OCI-LY3 (cell line): ENCODE results near the gene ARL6IP6.

Experiments used
- H2AFZ ChIP-seq: fragments of 200-600, 300-600 bp; shearing (Covaris generic); 2 replicates; pipeline ENCODE4 v1.6.0; 2014; ENCODE audit warnings: antibody characterized with exemption, low read depth, low read length
- H3K27ac ChIP-seq: fragments of 200-600, 300-600 bp; sonication (generic); 2 replicates; pipeline ENCODE4 v1.5.1; 2014; ENCODE audit warnings: mild to moderate bottlenecking, low read length, moderate library complexity, mixed read lengths
- H3K27me3 ChIP-seq: fragments of 200-600, 300-600 bp; sonication (generic); 2 replicates; pipeline ENCODE4 v1.6.1; 2014; ENCODE audit warnings: low read depth, low read length, mixed read lengths
- H3K36me3 ChIP-seq: fragments of 200-600, 300-600 bp; sonication (generic); replicated peaks from 2 replicates; pipeline ENCODE3; 2014; ENCODE audit warnings: low read depth, low read length, mixed read lengths
- H3K4me1 ChIP-seq: fragments of 300-600, 200-600 bp; sonication (generic); 2 replicates; pipeline ENCODE4 v1.6.1; 2014; ENCODE audit warnings: low read length, mixed read lengths
- H3K4me2 ChIP-seq: fragments of 200-600, 300-600 bp; sonication (generic); 2 replicates; pipeline ENCODE4 v1.6.1; 2014; ENCODE audit warnings: low read length, mixed read lengths
- H3K4me3 ChIP-seq: fragments of 300-600, 200-600 bp; sonication (generic); 2 replicates; pipeline ENCODE4 v1.5.1; 2014; ENCODE audit warnings: antibody characterized with exemption, mild to moderate bottlenecking, low read length, moderate library complexity
- H3K79me2 ChIP-seq: fragments of 300-600, 200-600 bp; shearing (Covaris generic); 2 replicates; pipeline ENCODE4 v1.6.1; 2014; ENCODE audit warnings: mild to moderate bottlenecking, low read length, mixed read lengths
- H3K9ac ChIP-seq: fragments of 300-600, 200-600 bp; shearing (Covaris generic); 2 replicates; pipeline ENCODE4 v1.6.0; 2014; ENCODE audit warnings: mild to moderate bottlenecking, low read length, moderate library complexity
- H3K9me3 ChIP-seq: fragments of 200-600, 300-600 bp; shearing (Covaris generic); 2 replicates; pipeline ENCODE4 v1.6.1; 2014; ENCODE audit warnings: low read length, mixed read lengths; ENCODE audit not compliant: insufficient read depth
- H4K20me1 ChIP-seq: fragments of 200-600, 300-600 bp; sonication (generic); 2 replicates; pipeline ENCODE4 v1.6.1; 2016; ENCODE audit warnings: low read length, mixed read lengths; ENCODE audit not compliant: insufficient read depth
- CTCF ChIP-seq: fragments of 200-600, 300-600 bp; sonication (generic); IDR thresholded peaks from 2 replicates; pipeline ENCODE4 v1.5.1; 2014; ENCODE audit warnings: antibody characterized with exemption, low read length, low read depth
- EZH2phosphoT487 ChIP-seq: fragments of 200-600 bp; shearing (Covaris generic); IDR thresholded peaks from 2 replicates; pipeline ENCODE4 v1.6.1; 2018; ENCODE audit warnings: antibody characterized with exemption, mixed run types, low read depth

Gene ARL6IP6

GRCh38 chr2:152718076-152718908 lies at the start of gene ARL6IP6:
TSS of gene ARL6IP6 (plus strand) at chr2:152718620. CDS start at chr2:152718625, 5 bp downstream.
- Histone ChIP-seq H2AFZ (peak within 1 kb of the TSS; percentile 76), H3K9ac (peak within 1 kb of the TSS; percentile 98), H3K4me3 (peak within 1 kb of the TSS; percentile 96), H3K4me1 (peaks cover 24% of the 10 kb centered on the region), H3K27ac (peak within 1 kb of the TSS; percentile 88), H3K27me3 (no peaks in the 10 kb centered on the region), H3K36me3 (peaks cover 46% of the 10 kb centered on the region), H3K79me2 (peaks cover 83% of the 10 kb centered on the region), H3K9me3 (no peaks in the 10 kb centered on the region), H3K4me2 (peak within 1 kb of the TSS; percentile 93), H4K20me1 (peaks cover 51% of the 10 kb centered on the region)
- no peak for TF ChIP-seq CTCF

- H3K27me3 ChIP-seq, result no peaks in the 10 kb centered on the region
- no peaks in the 10 kb centered on the region for H3K79me2 ChIP-seq
- TF ChIP-seq EZH2phosphoT487 (no peak), CTCF (no peak)
- no peak overlapping the region for H2AFZ ChIP-seq
- H3K9ac ChIP-seq, result no peak overlapping the region
- no peak overlapping the region for H3K4me2 ChIP-seq
- no peaks in the 10 kb centered on the region for H3K9me3 ChIP-seq
- H3K4me3 ChIP-seq, result no peak overlapping the region
- H3K36me3 ChIP-seq, result peaks cover 65% of the 10 kb centered on the region
- H3K27ac ChIP-seq, result no peak overlapping the region
- no peaks in the 10 kb centered on the region for H3K4me1 ChIP-seq
- no peaks in the 10 kb centered on the region for H4K20me1 ChIP-seq
Observed at GRCh38 chr2:152674334-152674733, 44.1 kb upstream of the ARL6IP6 start.

GRCh38 chr2:152676461-152676860 lies 42.0 kb upstream of the ARL6IP6 start:
- TF ChIP-seq CTCF, result no peak
- no peak for TF ChIP-seq EZH2phosphoT487
- Histone ChIP-seq H3K9ac (no peak overlapping the region), H3K4me1 (peaks cover 2% of the 10 kb centered on the region), H3K27ac (no peak overlapping the region), H3K4me3 (no peak overlapping the region), H4K20me1 (no peaks in the 10 kb centered on the region), H3K27me3 (no peaks in the 10 kb centered on the region), H3K36me3 (peaks cover 63% of the 10 kb centered on the region), H2AFZ (no peak overlapping the region), H3K9me3 (no peaks in the 10 kb centered on the region), H3K79me2 (no peaks in the 10 kb centered on the region; the same call in 1 of the 2 replicates), H3K4me2 (no peak overlapping the region)

GRCh38 chr2:152678808-152679207 lies 39.6 kb upstream of the ARL6IP6 start:
- H3K4me3 ChIP-seq, result no peak overlapping the region
- H3K4me2 ChIP-seq, result no peak overlapping the region
- no peaks in the 10 kb centered on the region for H3K27me3 ChIP-seq
- no peak overlapping the region for H3K27ac ChIP-seq
- no peaks in the 10 kb centered on the region for H4K20me1 ChIP-seq
- H2AFZ ChIP-seq, result no peak overlapping the region
- peaks cover 18% of the 10 kb centered on the region for H3K79me2 ChIP-seq
- no peak overlapping the region for H3K9ac ChIP-seq
- peaks cover 7% of the 10 kb centered on the region for H3K4me1 ChIP-seq
- no peaks in the 10 kb centered on the region for H3K9me3 ChIP-seq
- TF ChIP-seq EZH2phosphoT487, result no peak
- TF ChIP-seq CTCF, result no peak
- peaks cover 50% of the 10 kb centered on the region for H3K36me3 ChIP-seq
